HPDE6-E6E7 (cell line): Measurements from ENCODE around the gene GJC3.
"Not testable (repeated sequence)": the region's sequence is repeated elsewhere in the genome, so short reads cannot be mapped to it uniquely, and the experiment has no call there.

Experiments used
- DNase-seq: peaks from one replicate; pipeline ENCODE4 v3.0.0; 2011; ENCODE audit warnings: missing footprints; ENCODE audit errors: extremely low spot score

GJC3 gene, protein sequence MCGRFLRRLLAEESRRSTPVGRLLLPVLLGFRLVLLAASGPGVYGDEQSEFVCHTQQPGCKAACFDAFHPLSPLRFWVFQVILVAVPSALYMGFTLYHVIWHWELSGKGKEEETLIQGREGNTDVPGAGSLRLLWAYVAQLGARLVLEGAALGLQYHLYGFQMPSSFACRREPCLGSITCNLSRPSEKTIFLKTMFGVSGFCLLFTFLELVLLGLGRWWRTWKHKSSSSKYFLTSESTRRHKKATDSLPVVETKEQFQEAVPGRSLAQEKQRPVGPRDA

DNA sequence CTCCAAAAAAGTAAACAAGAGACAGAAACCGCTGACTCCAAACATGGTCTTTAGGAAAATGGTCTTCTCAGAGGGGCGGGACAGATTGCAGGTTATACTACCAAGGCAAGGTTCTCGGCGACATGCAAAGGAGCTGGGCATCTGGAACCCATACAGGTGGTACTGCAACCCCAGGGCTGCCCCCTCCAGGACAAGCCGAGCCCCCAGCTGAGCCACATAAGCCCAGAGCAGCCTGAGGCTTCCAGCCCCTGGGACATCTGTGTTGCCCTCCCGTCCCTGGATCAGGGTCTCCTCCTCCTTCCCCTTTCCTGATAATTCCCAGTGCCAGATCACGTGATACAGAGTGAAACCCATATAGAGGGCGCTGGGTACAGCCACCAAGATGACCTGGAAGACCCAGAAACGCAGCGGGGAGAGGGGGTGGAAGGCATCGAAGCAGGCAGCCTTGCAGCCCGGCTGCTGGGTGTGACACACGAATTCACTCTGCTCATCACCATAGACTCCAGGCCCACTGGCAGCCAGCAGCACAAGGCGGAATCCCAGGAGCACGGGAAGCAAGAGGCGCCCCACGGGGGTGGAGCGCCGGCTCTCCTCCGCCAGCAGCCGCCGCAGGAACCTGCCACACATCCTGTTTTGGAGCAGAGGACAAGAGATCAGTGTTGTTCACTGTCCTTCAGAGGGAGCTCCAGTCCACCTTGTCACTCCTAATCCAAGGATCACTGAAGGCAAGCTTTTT lies at the start of gene GJC3:
Gene GJC3, minus strand, starts transcription at position 627 of the 736 bp plus-strand sequence. Its CDS starts 0 bp downstream, at position 627.
- DNase-seq, result peak; percentile 76

DNA sequence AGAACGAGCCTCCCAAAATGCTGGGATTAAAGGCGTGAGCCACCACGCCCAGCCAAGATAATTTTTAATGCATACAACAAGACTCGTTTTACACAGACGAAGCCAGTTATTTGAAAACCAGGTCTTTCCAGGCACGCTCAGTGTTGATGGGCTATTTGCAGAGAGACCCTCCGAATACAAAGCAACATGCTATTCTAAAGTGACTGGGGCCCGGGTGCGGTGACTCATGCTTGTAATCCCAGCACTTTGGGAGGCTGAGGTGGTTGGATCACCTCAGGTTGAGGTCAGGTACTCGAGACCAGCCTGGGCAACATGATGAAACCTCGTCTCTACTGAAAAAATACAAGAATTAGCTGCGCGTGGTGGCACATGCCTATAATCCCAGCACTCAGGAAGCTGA lies 47.2 kb upstream of the GJC3 start:
- no peak for DNase-seq

DNA sequence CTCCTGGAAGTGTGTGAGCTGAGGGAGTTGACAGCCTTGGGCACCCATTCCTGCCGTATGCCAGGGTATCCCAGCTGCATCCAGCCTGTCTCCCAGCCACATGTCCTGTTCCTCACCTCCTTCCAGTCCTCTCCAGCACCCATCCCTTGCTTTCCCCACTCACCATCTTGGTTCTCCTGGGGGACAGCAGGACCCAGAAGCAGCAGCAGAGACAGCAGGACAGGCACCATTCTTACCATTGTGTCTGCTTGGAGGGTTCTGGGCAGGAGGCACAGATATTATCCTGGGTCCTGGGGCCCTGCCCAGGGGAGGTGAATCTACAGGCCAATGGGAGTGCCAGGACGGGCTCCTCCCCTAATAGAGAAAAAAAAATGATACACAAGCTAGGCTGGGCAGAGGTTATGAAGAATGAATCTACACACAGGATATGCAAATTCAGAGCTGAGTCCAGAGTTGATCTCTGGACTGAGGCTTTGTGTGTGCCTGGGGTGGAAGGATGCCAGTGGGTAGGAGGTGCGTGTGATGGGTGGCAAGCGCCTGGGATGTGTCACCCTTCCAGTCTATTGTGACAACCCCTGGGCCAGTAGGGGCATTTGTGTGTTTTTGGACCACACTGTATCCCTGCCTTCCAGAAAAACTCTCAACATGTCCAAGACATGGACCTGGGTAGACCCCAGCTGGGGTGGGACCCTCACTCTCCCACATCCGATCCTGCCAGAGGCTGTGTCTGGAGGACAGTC lies 46.5 kb upstream of the GJC3 start, which contains the start of gene AZGP1:
Gene AZGP1, minus strand, starts transcription at position 250 of the 740 bp plus-strand sequence. Its CDS starts 11 bp downstream, at position 239.
- no peak for DNase-seq

DNA sequence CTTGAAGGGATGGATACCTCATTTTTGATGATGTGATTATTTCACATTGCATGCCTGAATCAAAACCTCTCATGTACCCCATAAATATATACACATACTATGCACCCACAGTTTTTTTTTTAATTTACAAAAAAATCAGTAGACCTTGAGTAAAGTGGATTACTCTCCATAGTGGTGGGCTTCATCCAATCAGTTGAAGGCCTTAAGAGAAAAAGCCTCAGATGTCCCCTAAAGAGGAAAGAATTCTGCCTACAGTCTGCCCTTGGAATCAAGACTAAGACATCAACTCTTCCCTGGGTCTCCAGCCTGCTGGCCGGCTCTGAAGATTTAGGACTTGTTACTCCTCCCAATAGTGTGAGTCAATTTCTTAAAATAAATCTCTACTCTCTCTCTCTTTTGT lies 45.3 kb upstream of the GJC3 start:
- no peak for DNase-seq

DNA sequence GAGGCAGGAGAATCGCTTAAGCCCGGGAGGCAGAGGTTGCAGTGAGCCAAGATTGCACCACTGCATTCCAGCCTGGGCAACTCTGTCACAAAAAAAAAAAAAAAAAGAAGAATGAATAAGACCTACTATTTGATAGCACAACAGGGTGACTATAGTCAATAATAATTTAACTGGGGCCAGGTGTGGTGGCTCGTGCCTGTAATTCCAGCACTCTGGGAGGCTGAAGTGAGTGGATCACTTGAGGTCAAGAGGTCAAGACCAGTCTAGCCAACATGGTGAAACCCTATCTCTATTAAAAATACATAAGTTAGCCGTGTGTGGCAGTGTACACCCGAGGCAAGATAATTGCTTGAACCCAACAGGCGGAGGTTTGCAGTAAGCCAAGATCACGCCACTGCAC lies 44.4 kb upstream of the GJC3 start:
- not testable (repeated sequence) for DNase-seq

DNA sequence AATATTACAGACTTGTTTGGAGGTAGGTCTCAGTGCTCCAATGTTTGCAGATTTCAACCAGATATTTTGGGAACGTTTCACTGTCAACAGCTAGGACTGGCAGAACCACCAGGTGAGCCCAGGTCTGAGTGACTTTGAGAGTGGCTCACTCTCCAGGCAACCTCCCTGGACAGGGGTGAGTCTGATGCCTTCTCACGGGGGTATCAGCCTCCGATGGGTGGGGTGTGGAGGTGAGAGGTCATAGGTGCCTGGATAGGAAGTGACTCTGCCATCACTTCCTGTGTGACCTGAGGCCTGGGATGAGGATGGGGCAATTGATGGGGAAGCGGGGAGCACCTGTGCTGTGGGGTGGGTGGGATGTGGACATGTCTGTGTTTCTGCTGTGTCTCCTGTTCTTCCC lies 41.8 kb upstream of the GJC3 start:
- DNase-seq, result no peak

DNA sequence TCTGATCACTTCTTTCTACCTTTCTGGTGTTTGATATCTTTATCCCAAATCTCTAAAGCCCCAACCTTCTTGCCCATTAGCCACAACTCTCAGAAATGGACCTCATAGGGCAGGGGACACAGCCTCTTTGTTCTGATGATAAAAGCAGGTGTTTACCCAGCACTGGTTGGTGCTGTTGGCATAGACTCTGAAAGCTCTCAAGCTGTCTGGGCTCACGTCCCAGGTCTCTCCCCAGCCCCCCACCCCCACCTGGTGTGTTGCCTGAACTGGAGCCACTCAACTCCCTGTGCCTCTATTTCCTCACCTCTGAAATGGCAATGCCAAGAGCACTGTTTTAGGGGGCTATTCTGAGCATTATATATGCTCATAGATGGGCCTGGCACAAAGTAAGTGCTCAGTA lies 40.4 kb upstream of the GJC3 start:
- not testable (repeated sequence) for DNase-seq

DNA sequence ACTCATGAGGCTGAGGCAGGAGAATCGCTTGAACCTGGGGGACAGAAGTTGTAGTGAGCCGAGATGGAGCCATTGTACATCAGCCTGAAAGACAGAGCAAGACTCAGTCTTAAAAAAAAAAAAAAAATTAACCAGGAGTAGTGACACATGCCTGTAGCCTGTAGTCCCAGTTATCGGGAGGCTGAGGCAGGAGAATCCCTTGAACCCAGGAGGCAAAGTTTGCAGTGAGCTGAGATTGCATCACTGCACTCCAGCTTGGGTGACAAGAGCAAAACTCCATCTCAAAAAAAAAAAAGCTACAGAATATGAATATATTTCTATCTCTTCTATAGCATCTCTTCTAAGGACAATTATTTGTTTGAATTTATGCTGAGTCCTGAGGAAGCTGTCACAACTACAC lies 39.9 kb upstream of the GJC3 start:
- DNase-seq, result no peak

DNA sequence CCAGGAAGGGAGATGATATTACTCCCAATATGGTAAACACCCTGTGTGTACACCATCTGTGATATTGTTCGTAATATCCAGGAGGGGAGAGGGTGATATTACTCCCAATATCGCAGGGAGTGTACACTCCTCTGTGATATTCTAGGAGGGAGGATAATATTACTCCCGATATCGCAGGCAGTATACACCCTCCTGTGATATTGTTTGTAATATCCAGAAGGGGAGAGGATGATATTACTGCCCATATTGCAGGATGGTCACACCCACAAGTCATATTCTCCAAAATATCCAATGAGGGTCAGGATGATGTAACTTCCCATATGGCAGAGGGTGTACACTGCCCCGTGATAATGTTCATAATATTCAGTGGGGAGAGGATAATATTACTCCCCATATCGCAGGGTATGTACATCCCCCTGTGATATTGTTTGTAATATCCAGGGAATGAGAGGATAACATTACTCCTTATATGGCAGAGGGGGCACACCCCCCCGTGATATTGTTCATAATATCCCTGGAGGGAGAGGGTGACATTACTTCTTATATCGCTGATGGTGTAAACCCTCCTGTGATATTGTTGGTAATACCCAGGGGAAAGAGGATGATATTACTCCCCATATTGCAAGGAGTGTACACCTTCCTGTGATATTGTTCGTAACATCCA lies 29.3 kb upstream of the GJC3 start:
- no peak for DNase-seq

DNA sequence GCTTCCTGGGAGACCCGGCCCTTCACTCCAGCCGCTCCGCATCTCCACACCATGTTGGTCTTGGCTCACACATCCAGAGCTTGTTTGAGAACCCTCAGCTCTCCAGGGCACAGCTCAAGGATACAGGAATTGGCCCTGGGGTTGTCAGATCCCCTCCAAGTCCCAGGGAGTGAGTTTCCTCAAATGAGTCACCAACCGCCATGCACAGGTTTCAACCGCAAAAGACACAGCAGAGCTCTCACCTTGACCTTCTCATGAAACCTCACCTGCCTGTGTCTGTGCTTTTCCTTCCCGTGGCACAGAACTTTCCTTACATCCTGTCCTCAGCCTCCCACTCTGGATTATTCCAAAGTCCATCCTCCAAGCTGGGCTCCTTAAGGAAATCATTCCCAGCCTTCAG lies 25.8 kb upstream of the GJC3 start:
- peak; percentile 60 for DNase-seq

DNA sequence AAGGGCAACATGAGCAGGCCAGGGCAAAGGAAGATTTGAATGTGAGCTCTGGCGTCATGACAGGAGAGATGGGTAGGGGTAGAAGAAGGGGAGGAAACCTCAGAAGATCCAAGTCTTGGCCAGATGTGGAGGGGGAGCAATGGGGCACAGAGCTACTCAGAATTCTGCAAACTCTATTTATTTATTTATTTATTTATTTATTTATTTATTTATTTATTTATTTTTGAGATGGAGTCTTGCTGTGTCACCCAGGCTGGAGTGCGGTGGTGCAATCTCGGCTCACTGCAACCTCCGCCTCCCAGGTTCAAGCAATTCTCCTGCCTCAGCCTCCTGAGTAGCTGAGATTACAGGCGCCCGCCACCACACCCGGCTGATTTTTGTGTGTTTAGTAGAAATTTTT lies 25.2 kb upstream of the GJC3 start:
- DNase-seq, result not testable (repeated sequence)

DNA sequence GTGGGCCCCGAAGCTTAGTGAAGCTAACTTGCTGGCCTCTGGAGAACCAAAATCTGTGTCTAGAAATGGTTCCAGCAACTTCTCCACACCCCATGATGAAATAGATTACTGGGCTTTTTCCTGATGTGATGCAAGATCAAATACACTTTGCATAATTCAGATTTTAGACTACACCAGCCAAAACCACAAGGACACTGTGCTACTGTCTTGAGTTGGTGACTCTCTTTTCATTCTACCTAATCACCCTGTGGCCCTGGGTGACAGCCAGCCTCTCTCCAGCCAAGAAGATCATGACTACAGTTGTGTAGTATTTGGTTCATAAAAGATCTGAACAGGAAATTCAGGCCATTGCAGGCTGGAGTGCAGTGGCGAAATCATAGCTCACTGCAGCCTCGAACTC lies 24.2 kb upstream of the GJC3 start:
- DNase-seq, result no peak

DNA sequence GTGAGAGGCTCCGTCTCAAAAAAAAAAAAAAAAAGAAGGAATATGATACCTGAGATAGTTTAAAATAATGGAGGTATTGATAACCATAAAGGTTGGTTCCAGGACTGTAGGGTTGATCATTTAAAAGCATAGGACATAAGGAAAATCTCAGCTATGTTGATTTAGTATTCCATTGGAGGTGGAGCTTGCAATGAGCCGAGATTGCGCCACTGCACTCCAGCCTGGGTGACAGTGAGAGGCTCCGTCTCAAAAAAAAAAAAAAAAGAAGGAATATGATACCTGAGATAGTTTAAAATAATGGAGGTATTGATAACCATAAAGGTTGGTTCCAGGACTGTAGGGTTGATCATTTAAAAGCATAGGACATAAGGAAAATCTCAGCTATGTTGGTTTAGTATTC lies 23.2 kb upstream of the GJC3 start:
- not testable (repeated sequence) for DNase-seq

DNA sequence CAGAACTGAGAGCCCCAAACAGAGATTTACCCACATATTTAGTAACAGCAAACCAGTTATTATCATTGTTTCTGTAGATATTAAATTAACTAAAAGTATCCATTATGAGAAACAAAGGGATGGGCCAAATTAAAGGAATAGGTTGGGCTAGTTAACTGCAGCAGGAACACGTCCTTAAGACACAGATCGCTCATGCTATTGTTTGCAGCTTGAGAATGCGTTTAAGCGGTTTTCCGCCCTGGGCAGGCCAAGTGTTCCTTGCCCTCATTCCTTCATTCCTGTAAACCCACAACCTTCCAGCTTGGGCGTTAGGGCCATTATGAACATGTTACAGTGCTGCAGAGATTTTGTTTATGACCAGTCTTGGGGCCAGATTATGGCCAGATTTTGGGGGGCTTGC lies 21.4 kb upstream of the GJC3 start:
- DNase-seq, result not testable (repeated sequence)

DNA sequence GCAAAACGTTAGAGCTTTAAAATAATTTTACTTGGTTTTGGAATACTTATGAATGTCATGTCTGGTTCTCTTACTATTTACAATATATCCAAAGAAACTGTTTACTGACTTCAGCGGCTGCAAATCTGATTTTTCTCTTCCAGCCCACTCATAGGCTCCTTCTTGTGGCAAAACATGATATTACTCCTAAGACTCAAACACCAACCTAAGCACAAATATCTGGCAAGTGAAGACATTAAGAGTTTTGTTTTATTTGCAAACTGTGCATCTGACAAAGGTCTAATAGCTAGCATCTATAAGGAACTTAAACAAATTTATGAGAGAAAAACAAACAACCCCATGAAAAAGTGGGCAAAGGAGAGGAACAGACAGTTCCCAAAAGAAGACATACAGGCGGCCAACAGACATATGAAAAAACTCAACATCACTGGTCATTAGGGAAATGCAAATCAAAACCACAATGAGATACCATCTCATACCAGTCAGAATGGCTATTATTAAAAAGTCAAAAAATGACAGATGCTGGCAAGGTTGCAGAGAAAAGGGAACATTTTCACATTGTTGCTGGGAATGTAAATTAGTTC lies 20.3 kb upstream of the GJC3 start:
- DNase-seq, result no peak

DNA sequence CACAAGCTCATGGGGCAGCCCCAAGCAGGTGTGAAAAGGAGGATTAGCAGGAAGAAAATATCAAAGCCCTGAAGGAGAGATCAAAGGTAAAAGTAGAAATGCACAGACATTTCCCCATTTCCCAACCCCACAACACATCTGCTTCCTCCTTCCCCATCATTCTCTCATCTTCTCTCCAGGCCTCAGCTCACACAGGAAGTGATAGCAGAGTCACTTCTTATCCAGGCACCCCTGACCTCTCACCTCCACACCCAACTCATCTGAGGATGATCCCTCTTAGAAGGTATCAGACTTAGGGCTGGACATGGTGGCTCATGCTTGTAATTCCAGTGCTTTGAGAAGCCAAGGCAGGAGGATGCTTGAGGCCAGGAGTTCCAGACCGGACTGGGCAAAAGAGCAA lies 18.2 kb upstream of the GJC3 start:
- no peak for DNase-seq

DNA sequence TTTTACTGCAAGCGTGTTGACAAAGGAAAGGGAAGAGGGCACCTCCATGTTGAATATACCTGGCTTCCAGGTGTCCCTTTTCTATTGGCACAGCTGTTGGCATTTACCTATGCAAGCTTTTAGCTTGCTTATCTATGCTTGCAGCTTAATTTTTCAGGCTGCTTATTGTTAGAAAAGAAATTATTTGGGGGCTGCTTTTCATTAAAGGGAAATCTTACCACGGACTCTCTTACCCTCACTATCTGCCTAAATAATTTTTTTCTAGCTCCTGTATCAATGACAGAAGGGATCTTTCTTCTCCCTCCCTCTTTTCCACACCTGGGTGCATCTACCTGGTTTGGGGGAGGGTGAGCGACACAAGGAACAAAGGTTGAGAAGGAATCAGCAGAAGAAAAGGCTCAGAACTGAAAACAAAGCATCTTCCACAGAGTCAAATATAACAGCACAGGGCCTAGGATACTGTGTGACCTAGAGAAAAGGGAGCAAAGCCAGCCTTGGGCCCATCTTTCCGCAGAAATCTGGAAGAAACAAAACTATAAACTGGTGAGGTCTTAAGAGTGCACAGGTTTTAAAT lies 15.2 kb upstream of the GJC3 start:
- DNase-seq, result no peak

DNA sequence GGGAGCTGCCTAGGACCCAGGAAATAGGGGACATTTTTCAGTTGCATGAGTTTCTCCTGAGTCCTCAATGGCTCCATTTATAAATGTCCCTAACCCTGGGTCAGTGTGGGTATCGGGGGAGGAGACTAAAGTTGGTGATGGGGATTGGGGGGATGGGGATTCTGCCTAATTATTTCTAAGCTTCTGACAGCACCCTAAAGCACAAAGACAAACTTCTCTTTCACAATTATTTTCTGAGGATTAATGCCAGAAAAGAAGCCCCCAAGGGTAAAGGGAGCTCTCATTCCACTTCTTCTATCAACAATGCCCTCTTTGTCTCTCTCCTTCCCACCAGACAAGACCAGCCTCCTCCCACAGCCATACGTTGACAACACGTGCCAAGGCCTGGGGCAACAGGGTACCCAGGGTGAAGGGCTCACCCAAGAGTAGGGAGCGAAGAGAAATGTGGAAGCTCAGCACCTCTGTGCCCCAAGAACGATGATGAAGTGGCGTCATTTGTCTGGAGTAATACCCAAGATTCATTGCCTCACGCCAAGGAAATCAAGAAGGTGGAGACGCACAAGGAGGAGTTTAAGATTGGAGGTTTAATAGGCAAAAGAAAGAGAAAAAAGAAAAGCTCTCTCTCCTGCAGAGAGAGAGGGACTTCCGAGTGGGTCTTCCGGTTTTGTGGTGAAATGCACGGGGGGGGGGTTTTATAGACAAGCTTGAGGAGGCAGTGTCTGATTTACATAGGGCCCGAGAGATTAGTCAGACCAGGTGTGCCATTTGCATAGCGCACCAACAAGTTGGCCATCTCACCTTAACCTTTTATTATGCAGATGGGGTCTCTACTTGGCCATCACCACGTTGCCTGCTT lies 14.4 kb upstream of the GJC3 start:
- no peak for DNase-seq

DNA sequence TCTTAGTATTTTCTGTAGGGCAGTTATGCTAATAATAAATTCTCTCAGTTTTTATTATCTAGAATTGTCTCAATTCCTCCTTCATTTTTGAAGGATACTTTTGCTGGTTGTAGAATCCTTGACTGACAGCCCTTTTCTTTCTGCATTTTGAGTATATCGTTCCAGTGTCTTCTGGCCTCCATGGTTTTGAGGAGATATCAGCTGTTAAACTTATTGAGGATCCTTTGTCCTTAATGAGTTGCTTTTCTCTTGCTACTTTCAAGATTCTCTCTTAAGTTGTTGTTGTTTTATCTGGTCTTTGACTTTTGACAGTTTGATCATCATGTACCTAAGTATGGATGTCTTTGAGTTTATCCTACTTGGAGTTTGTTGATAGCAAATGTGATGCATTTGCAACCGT lies 8.9 kb upstream of the GJC3 start:
- DNase-seq, result no peak

DNA sequence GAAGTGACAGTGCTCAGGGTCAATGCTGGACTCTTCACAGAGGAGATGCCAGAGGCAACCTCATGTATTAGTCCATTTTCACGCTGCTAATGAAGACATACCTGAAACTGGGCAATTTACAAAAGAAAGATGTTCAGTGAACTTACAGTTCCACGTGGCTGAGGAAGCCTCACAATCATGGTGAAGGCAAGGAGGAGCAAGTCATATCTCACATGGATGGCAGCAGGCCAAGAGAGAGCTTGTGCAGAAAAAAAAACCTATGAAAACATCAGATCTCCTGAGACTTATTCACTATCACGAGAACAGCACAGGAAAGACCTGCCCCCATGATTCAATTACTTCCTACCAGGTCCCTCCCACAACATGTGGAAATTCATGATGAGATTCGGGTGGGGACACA lies 5.6 kb upstream of the GJC3 start:
- DNase-seq, result not testable (repeated sequence)
